Hematopoietic multipotent progenitor cell (in vitro differentiated cells): Measurements from ENCODE around the gene CEP131. TPM values are rescaled to one million over a fixed set of nuclear protein-coding genes. Genes with fewer than 3 reads are reported as not detected.

ENCODE experiments used
- DNase-seq, 3 donors: peaks; one replicate each; pipeline ENCODE4 v3.0.0-alpha.2; 2011 to 2015; ENCODE audit warnings: low read depth in 2 of 3, low spot score in 2 of 3
- total RNA-seq: library from RNA; depleted of rRNA; stranded (reverse); fragments of >200 nt; gene quantifications from one replicate; pipeline ENCODE4 v1.2.3, GENCODE V29; 2012

Gene CEP131
- total RNA-seq, 1 donor: 17.8 TPM

DNA sequence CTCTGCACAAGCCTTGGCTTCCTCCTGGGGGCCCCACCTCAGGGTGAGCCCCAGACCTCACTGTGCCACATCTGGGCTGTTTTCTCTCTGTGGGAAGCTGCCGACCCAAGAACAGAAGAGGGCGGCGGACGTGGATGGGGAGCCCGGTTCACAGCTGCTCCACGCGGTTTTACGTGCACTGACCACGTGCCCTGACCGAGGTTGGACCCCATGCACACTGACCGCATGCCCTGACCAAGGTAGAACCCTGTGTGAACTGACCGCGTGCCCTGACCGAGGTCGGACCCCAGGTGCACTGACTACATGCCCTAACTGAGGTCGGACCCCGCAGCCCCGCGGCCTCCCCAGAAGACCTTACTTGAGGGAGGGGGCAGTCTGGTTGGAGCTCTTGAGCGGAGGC lies 19.6 kb downstream of the CEP131 start:
- no peak for DNase-seq

DNA sequence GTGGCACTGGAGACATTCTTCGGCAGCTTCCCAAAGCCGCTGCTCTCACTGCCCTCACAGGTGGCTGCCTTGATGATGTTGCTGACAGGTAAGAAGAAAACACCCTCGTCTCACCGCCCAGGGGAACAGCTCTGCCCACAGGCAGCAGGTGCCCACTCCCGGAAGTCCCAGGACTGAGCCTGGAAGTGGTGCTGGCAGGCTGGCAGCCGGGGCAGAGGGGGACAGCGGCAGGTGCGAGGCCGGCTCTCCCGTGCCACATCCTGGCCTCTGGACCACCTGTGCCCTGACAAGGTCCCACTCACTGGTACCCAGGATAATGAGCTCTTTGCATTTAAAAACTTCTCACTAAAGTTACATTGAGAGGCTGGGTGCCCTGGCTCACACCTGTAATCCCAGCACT lies 20.4 kb downstream of the CEP131 start:
- DNase-seq: no peak

DNA sequence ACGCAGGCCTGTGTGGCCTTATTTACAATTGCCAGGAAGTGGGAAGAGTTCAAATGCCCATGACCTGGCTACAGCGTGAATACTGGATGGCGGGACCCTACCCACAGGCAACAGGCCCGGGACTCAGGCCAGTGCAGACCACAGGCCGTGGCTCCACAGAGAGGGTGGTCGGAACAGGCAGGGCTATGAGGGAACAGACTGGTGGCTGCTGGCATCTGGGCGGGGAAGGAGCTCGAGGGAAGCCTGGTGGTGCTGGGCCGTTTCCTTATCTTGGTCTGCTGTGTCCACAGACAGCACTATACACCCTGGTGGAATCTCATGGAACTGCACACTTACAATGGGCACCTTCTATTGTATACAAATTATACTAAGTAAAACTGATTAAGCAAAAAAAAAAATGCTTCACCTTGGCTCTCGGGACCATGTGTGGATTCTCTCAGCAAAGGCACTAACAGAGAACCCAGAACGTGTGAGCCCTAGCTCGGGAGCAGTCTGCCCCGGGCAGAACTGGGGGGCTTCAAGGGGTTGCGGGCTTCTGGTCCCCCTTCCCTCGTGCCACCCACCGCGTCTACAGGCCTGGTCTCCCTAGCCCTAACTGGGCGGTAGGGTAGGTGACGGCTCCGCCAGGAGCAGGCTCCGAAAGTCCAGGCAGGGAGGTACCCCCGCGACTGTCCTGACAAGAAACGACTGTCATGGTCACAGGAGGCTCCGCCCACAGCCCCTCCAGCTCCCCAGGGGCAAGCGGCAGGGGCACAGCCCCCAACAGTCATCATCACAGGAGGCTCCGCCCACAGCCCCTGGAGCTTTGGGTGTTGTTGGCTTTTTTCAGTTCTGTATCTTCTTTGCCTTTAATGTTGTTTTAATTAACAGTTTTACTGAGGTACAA lies 21.8 kb downstream of the CEP131 start:
- peak in 2 of 3 donors; percentile 81 to 90 for DNase-seq

DNA sequence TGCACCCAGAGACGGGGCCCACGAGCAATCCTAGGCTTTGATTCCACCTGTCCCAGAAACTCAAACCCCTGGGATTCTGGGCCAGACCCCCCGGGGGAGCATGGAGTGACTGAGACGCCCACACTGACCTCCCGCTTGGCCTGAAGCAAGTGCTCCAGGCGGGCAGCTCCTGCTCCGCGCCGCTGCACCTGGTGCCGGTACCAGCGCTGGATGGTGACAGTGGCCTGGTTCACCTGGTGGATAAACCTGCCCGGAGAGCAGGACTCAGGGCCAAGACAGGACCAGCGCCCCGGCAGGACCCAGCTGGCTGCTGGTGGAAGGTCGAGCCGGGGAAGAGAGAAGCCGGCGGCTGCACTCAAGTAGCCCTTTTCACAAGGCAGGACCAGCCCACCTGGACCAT lies 22.6 kb downstream of the CEP131 start:
- no peak for DNase-seq

DNA sequence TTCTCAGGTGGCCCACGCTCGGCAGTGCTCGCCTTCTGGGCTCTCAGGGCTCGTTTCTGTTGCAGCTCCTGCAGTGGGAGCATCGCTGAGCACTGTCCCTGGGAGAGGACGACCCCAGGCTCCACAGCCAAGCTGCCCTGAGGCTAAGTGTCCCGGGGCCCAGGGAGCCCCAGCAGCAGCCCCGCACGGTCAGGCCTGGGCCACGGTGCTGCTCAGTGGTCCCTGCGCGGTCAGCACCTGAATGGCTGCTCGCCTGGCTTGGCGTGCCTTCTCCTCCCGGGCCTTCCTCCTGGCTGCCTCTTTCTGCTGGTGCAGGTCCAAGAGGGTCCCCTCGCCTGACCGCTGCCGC lies 23.3 kb downstream of the CEP131 start:
- no peak for DNase-seq

DNA sequence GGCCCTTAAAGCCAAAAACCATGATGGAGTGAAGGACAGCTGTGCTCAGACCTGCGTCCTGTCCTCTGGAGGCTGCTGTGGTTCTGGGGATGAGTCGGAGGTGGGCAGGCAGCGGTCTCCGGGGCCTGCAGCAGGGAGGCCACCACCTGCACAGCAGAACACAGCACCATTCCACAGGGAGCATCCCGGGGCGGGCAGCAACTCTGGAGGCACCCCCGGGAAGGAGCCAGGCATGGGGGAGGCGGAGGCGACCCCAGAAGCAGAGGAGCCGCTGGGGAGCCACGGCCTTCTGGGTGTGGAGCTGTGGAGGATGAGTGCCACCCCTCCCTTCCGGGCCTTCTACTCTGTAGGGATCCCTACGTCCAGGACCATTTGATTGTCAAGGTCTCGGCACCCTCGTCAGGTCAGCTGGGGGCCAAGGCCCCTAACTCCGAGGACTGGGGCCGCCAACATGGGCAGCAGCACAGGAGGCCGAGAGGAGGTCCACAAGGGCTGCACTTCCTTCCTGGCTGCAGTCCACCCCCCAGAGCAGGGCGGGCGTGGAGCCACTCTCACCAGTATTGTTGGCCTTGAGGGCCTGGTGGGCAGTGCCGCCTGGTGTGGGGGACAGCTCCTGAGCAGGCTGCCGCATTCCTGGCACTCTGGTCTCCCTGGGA lies 23.8 kb downstream of the CEP131 start:
- no peak for DNase-seq

DNA sequence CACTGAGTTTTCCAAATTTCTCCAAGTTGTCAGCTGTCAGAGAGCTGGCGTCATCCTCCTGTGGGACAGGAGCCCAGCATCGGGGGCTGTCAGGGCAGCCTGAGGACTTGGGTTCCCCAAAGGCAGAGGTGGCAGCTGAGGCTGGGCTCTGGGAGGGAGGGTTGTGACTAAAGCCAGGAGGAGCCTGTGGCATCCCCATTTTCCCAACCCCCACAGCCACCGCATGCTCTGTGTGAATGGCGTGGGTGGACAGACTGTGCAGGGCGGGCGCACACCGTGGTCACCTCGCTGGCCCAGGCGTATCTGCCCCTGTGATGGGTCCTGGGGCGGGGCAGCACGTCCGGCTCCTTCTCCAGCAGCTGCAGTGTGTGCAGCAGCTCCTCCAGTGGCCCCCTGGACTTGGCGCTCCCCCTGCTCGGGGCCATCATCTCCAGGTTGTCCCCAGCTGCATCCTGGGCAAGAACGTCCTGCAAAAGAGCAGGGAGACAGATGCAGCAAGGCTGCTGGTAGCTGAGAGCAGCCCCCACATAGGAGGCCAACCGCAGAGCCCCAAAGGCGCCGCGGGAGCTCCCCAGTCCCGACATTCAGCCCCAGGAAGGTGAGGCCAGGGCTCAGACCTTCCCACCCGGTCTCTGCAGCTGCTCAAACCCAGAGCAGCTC lies 24.8 kb downstream of the CEP131 start:
- DNase-seq: no peak

DNA sequence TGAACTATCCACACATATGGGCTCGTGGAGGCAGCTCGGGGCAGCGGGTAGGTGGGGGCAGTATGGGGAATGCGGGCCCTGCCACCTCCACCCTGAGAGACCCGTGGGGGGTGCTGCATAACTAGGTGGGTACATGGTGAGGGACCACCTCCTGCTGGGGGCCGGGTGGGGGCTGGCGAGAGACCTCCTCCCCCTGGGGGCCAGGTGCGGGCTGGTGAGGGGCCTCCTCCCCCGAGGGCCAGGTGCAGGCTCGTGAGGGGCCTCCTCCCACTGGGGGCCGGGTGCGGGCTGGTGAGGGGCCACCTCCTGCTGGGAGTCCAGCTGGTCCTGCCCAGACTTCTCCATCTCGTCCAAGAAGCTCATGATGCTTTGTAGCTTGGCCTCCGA lies 25.4 kb downstream of the CEP131 start:
- DNase-seq: no peak

DNA sequence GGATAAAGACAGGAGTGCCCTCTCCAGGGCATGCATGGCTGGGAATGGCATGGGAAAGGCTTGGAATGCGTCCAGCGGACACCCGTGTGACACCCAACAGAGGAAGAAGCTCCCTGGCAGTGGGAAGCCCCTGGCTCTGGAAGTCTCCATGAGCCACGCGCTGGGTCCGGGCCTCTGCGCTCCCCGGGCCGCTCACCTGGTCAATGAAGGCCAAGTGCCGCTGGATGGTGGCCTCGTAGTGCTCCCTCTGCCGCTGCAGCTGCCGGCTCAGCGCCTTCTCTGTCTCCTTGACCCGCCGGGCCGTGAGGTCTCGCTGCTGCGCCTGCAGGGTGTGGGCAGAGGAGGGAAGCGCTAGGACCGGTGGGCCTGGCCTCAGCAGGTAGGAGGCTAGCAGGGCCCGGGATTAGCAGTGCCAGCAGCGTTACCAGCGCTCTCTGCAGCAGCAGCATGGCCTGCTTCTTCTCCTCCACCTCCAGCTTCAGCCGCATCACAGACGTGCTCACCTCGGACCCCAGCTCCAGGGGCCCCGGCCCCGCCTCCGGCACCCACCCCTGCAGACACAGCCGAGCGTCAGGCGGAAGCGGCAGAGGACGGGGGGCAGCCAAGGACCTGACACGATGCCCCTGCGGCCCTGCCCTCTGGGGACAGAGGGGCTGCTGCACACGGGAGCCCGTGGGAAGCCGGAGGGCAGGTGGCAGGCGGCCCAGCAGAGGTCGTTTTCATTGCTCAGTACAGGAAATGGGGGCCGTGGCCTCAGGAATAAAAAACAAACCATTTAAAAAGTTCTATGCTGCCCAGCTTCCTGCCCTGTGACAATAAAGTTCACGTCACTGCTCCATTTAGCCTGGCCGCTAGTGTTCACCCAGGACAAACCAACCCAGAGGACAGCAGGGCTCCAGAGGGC lies 26.0 kb downstream of the CEP131 start:
- no peak for DNase-seq

DNA sequence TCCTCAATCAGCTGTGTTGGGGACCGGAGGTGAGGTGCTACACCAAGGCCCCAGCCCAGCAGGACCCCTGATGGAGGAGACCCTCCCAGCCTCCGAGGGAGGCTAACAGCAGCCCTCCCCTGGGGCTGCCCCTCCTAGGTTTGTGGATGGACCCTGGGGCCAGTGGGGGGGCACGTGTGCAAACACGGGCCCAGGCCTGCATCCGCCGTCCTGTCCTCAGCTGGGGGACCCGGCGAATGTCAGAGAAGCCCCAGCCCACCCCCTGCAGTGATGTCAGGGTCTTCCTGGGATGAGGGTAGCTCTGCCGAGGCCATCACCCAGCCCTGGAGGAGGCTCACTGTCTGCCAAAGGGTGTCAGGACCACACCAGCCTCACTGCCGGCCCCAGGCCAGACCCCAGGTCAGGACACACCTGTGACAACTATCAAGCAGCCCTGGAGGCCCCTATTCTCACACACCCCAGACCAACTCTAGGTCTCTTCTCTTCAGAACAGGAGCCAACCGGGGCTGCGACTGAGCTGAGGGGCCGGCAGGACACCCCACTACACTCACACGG lies 26.7 kb downstream of the CEP131 start:
- DNase-seq: no peak

DNA sequence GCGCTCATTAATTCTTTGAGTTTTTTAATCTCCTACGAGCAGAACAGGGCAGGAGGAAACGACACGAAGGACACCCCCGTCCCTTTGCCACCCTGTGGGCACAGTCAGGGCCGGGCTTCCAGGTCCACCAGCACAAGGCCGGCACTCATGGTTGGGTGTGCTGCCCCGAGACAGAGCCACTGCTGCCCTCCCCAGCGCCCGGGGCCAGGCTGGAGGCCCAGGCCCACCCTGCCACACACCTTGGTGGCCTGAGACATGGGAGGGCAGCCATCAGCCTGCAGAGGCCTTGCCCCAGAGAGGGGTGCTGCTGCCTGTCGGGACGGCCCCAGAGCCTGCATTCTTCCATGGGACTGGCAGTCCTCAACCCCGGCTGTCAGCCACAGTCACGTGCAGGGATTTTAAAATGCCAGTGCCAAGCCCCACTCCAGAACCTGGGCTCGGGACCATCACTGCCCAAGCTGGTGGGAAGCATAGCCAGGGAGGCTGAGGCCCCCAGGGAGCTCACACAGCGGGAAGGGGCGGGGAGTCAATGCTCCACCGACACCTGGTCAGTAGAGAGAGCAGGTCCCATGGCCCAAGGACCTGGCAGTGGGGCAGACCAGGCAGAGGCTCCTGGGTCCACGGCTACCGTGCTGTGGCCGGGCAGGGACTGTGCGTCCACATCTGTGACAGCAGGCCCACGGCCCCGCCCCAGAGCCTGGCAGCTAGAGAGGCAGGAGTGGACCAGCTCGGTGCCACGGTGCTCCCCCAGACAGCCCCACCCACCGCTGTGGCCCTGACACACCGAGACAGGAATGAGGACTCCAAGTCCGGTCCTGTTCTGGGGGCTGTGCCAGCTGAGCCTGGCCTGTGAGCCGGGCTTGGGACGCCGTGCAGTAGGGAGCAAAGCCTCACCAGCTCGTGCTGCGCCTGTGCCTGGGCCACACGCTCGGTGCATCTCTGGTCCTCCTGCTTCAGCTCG lies 27.5 kb downstream of the CEP131 start:
- no peak for DNase-seq

DNA sequence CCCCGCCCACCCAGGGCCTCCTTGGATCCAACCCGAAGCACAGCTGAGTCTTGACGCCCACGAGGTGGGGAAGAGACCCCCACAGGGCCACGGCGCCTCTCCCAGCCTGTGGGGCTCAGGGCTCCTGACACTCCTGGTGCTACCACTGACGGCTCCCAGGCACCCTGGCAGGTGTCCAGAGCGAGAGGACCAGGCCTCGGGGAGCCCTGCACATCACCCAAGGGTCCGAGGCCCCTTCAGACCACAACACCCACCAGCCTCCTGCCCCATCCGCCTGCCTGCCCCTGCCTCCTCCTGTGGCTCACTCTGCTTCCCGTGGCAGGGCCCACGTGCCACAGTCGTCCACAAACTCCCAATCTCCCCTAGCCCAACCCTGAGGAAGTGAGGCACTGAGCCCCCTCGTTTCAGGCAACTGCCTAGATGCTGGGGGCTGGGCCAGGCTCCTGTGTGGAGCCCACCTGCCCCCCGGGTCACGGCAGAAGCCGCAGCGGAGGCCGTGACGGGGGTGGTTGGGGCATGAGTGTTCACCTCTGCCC lies 28.5 kb downstream of the CEP131 start:
- no peak for DNase-seq

DNA sequence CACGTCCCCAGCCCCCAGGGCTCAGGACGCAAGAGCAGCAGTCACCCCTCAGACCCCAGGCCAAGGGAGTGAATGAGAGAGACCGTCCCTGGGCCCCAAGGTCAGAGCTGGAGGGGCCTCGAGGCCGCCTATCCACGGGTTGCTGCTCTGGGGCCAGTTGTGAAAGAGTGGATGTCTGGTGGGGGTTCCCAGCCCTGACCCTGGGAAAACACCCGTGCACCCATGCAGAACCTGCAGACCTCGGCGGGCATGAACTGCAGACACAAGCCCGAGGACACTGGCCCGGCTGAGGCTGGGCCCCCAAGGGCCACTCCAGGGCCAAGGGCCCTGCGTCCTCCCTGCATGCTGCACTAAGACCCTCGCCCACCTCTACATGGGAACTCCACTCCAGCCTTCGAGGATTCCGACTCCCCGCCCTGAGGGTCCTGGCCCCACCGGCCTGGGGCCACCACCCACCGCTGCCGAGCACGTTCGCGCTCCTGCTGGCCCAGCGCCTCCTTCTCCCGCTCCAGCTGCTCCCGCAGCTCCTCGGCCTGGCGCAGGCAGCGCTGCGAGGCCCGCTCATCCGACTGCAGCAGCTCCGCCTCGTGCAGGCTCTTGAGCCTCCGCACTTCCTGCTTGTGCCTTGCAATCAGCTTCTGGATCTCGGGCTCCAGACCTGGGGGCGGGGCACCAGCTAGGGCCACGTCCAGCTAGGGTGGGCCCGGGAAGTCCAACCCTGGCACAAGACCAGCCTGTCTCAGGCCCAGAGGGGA lies 29.1 kb downstream of the CEP131 start:
- no peak for DNase-seq

DNA sequence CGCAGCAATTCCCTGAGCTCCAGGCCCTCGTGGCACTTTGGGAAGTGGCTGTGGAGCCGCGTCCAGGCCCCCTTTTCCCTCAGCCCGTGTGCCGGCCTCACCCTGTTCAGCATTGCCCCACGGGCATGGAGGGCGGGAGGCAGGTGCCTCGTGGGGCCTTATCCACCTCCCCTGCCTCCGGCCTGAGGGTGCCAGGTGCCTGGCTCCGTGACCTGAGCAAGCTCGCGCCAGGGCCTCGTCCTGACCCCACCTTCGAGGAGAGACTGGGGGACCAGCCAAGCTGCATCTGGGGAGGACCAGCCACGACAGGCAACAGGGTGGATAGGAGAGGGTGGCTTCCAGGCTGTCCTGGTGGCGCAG lies 29.7 kb downstream of the CEP131 start:
- DNase-seq: no peak

DNA sequence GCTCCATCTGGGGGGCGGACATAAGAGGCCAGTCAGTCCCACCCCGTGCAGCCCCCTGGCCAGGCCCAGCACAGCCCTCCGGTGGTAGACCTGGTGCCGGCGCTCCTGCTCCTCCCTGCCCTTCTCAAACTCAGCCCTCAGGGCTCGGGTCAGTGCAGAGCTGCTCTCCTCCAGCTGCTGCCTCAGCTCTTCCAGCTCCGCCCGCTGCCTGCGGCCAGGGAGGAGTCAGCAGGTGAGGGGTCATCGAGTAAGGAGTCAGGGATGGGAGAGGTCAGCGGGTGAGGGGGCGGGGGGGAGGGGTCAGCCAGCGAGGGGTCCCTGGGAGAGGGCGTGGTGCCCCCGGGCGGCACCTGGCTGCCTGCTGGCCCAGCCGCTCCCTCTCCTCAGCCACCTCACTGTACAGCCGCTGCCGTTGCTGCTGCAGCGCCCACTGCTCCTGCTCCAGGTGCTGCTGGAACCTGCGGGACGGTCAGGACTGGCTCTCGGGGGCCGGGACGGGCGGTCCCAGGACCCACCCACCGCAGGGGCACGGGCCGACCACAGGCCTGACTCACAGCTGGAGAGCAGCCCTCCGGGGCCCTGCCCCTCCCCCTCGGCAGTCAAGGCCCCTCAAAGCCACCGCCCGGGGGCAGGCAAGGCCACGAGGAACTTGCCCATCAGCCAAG lies 30.2 kb downstream of the CEP131 start:
- DNase-seq: no peak

DNA sequence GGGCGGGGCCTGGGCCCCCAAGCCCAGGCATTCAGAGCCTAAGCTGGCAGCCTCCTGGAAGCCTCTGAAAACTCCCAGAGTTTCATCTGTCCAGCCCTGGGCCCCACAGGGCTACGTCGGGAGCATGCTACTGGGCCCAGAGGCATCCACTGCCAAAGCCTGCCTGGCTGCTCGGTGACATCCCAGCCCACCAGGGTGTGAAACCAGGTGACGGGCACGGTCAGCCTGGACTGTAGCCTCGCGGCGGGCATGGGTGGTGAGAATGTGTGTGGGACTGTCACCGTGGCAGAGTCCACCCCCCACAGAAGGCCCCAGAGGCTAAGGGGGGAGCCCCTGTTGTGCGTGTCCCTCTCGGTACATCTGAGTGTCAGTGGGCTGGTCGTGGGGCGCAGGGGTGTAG lies 31.1 kb downstream of the CEP131 start:
- DNase-seq: no peak

DNA sequence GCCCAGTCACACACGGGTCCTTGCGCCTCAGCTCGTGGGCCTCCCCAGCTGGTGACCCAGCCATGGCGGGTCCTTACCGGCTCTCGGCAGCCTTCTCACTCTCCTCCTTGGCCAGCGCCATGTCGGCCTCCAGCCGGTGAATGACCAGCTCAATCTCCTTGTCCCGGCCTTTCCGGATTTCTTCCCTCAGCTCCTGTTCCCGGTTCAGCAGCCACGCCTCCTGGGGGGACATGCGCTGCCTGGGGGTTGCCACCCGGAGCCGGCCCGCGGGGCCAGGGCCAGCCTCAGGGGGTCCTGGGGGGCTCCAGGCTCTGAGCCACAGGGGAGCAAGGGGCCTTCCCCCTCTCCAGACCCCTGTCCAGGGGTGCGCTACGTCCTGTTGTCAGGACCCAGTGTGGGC lies 31.6 kb downstream of the CEP131 start:
- no peak for DNase-seq

DNA sequence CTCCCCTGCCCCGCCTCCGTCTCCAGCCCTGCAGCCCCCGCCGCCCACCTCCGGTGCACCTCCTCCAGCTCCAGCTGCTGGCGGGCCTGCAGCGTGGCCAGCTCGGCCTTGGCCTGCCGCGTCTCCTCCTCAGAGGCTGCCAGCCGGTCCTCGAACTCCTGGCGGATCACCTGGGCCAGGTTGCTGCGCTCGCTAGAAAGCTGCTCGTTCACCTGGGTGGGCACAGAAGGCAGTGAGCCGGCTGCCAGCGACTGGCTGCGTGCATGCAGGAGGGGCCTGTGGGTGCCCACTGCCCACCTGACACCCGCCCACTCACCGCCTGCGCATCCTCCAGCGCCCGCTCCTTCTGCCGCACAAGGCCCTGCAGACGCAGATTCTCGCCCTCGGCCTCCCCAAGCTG lies 32.2 kb downstream of the CEP131 start:
- no peak for DNase-seq
